ENCODE measurements around the gene SEMA7A. TPM values are rescaled to one million over a fixed set of nuclear protein-coding genes. Genes with fewer than 3 reads are reported as not detected.

The SEMA7A gene
- total and polyA plus RNA-seq, 9 of the 15 experiments (the other 6 are each of a cell fraction or from before 2014, with no cell fraction given): 0.04 to 8.2 (median 5.4) TPM; not detected in 1

DNA sequence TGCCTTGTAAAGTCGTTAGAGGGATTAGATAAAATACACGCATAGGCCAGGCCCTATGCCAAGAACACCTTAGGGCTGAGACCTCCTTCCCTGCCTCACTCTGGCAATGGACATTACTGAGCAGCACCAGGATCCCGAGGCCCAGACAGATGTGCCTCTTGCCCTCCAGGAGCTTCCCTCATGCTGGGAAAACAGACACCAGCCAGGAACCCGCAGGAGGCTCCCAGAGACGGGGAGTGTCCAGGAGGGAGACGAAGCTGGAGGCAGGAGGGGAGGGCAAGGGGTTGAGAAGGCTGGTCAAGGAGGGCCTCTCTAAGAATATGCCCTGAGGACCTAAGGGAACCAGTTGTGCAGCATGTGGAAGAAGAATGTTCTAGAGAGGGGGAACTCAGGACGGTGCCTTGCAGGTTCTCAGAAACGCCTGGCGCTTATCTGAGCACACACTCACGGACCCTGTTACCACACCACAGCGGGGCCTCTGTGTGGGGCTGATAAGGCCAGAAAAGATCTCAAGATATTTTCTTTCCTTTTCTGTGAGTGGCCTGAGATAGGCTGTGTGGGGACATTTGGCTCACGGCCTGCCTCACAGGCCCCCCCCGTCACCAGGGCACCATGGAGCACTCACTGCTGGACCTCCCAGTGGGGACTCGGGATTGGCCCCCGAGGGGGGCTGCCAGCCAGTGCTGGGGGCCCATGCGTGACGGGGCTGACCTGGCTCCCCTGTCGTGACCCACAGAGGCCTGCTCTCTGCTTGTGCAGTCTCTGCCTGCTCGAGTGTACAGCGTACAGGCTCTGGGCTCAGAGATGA is 44.3 kb downstream of the SEMA7A start (continued):
- TF ChIP-seq CHD4 (IDR thresholded peaks at IDR 0.05; ENCODE audit: insufficient read depth, insufficient replicate concordance, low read depth, low read length, poor library complexity, severe bottlenecking): no peak
- TF ChIP-seq C11orf30 (IDR thresholded peaks at IDR 0.05; ENCODE audit: low read depth): no peak
- TF ChIP-seq RAD51 (IDR thresholded peaks at IDR 0.05; ENCODE audit: borderline replicate concordance, low read depth): no peak
- peak; percentile 99 for TF ChIP-seq KLF16 (IDR thresholded peaks at IDR 0.05)
- TF ChIP-seq PCBP1 (IDR thresholded peaks at IDR 0.05; ENCODE audit: low read depth, low read length, poor library complexity, severe bottlenecking): no peak
- no peak for TF ChIP-seq SIN3A (IDR thresholded peaks at IDR 0.05; ENCODE audit: borderline replicate concordance in 2 of 2, control insufficient read depth in 1 of 2, low read depth in 2 of 2, low read length in 2 of 2)
- peak; percentile 42; the same call in 1 of the 2 replicates for TF ChIP-seq ZNF274 (IDR thresholded peaks at IDR 0.05; ENCODE audit: borderline replicate concordance, low read depth, low read length)
- TF ChIP-seq COPS2 (conservative IDR thresholded peaks at IDR 0.05): no peak
- no peak for TF ChIP-seq CBX5 (IDR thresholded peaks at IDR 0.05; ENCODE audit: borderline replicate concordance, low read depth)
- TF ChIP-seq PPARD (CRISPR knock-in tag; IDR thresholded peaks at IDR 0.05): no peak
- no peak for TF ChIP-seq TAF15 (IDR thresholded peaks at IDR 0.05; ENCODE audit: low read depth, low read length)
- no peak; the same call in 1 of the 2 replicates for TF ChIP-seq MIER1 (IDR thresholded peaks at IDR 0.05; ENCODE audit: low read depth)
- no peak for TF ChIP-seq GTF2A2 (tag; IDR thresholded peaks at IDR 0.05)
- TF ChIP-seq, protein P1, sequence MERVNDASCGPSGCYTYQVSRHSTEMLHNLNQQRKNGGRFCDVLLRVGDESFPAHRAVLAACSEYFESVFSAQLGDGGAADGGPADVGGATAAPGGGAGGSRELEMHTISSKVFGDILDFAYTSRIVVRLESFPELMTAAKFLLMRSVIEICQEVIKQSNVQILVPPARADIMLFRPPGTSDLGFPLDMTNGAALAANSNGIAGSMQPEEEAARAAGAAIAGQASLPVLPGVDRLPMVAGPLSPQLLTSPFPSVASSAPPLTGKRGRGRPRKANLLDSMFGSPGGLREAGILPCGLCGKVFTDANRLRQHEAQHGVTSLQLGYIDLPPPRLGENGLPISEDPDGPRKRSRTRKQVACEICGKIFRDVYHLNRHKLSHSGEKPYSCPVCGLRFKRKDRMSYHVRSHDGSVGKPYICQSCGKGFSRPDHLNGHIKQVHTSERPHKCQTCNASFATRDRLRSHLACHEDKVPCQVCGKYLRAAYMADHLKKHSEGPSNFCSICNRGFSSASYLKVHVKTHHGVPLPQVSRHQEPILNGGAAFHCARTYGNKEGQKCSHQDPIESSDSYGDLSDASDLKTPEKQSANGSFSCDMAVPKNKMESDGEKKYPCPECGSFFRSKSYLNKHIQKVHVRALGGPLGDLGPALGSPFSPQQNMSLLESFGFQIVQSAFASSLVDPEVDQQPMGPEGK (CRISPR knock-in tag; IDR thresholded peaks at IDR 0.05; ENCODE audit: borderline replicate concordance): peak; percentile 84; the same call in 1 of the 2 replicates
- TF ChIP-seq ARHGAP35 (IDR thresholded peaks at IDR 0.05; ENCODE audit: partially characterized antibody): no peak
- TF ChIP-seq, protein P2, sequence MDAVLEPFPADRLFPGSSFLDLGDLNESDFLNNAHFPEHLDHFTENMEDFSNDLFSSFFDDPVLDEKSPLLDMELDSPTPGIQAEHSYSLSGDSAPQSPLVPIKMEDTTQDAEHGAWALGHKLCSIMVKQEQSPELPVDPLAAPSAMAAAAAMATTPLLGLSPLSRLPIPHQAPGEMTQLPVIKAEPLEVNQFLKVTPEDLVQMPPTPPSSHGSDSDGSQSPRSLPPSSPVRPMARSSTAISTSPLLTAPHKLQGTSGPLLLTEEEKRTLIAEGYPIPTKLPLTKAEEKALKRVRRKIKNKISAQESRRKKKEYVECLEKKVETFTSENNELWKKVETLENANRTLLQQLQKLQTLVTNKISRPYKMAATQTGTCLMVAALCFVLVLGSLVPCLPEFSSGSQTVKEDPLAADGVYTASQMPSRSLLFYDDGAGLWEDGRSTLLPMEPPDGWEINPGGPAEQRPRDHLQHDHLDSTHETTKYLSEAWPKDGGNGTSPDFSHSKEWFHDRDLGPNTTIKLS (IDR thresholded peaks at IDR 0.05; ENCODE audit: borderline replicate concordance, low read depth): peak; percentile 98
- TF ChIP-seq KAT8 (IDR thresholded peaks at IDR 0.05; ENCODE audit: low read depth): no peak
- TF ChIP-seq DNMT1 (IDR thresholded peaks at IDR 0.05): no peak
- TF ChIP-seq NFXL1 (CRISPR knock-in tag; IDR thresholded peaks at IDR 0.05): no peak
- TF ChIP-seq, protein P3, sequence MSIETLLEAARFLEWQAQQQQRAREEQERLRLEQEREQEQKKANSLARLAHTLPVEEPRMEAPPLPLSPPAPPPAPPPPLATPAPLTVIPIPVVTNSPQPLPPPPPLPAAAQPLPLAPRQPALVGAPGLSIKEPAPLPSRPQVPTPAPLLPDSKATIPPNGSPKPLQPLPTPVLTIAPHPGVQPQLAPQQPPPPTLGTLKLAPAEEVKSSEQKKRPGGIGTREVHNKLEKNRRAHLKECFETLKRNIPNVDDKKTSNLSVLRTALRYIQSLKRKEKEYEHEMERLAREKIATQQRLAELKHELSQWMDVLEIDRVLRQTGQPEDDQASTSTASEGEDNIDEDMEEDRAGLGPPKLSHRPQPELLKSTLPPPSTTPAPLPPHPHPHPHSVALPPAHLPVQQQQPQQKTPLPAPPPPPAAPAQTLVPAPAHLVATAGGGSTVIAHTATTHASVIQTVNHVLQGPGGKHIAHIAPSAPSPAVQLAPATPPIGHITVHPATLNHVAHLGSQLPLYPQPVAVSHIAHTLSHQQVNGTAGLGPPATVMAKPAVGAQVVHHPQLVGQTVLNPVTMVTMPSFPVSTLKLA (conservative IDR thresholded peaks at IDR 0.05): peak in 1 of 2 experiments; percentile 85; a peak in 2 of 4 replicates
- TF ChIP-seq STAT5A (IDR thresholded peaks at IDR 0.05; ENCODE audit: borderline replicate concordance, low read length): peak; percentile 100
- TF ChIP-seq JUN (IDR thresholded peaks at IDR 0.05; ENCODE audit: borderline replicate concordance, low read depth, low read length): peak; percentile 63; the same call in 1 of the 2 replicates
- TF ChIP-seq JUN (CRISPR knock-in tag; IDR thresholded peaks at IDR 0.05; ENCODE audit: borderline replicate concordance): no peak
- TF ChIP-seq BRD9 (IDR thresholded peaks at IDR 0.05; ENCODE audit: low read depth, partially characterized antibody): peak; percentile 46

Measured in K562 (cell line).